ENCODE measurements around the gene HNF1B. TPM values are rescaled to one million over a fixed set of nuclear protein-coding genes. Genes with fewer than 3 reads are reported as not detected.
"Not testable (repeated sequence)": the region's sequence is repeated elsewhere in the genome, so short reads cannot be mapped to it uniquely, and the experiment has no call there.

Gene HNF1B
- total RNA-seq: not detected in 2 replicates

GRCh38 chr17:37744961-37745800 is at the start of gene HNF1B:
Gene HNF1B (minus strand): TSS chr17:37745059. CDS start chr17:37744884, 175 bp downstream.
- no peak for DNase-seq (ENCODE audit: low read depth in 2 of 2)

GRCh38 chr17:37792787-37793186 is 47.9 kb upstream of the HNF1B start:
- DNase-seq (ENCODE audit: low read depth in 2 of 2): peak in 1 of 2 donors; percentile 39

- DNase-seq (ENCODE audit: low read depth in 2 of 2): peak; percentile 4 to 34
These were observed 46.9 kb upstream of the HNF1B start for GRCh38 chr17:37791447-37792399.

- DNase-seq (ENCODE audit: low read depth in 2 of 2): no peak
These were observed 45.1 kb upstream of the HNF1B start for GRCh38 chr17:37789771-37790541.

GRCh38 chr17:37789021-37789565 is 44.2 kb upstream of the HNF1B start:
- DNase-seq (ENCODE audit: low read depth in 2 of 2): no peak

GRCh38 chr17:37788526-37788925 is 43.7 kb upstream of the HNF1B start:
- no peak for DNase-seq (ENCODE audit: low read depth in 2 of 2)

GRCh38 chr17:37787055-37787757 is 42.3 kb upstream of the HNF1B start:
- no peak for DNase-seq (ENCODE audit: low read depth in 2 of 2)

GRCh38 chr17:37786481-37786880 is 41.6 kb upstream of the HNF1B start:
- no peak for DNase-seq (ENCODE audit: low read depth in 2 of 2)

GRCh38 chr17:37782460-37782859 is 37.6 kb upstream of the HNF1B start:
- DNase-seq (ENCODE audit: low read depth in 2 of 2): not testable (repeated sequence)

GRCh38 chr17:37781451-37781850 is 36.6 kb upstream of the HNF1B start:
- DNase-seq (ENCODE audit: low read depth in 2 of 2): no peak

- DNase-seq (ENCODE audit: low read depth in 2 of 2): no peak
These were observed 34.7 kb upstream of the HNF1B start for GRCh38 chr17:37779554-37779953.

- DNase-seq (ENCODE audit: low read depth in 2 of 2): no peak
These were observed 29.6 kb upstream of the HNF1B start for GRCh38 chr17:37774504-37774903.

GRCh38 chr17:37772982-37773381 is 28.1 kb upstream of the HNF1B start:
- no peak for DNase-seq (ENCODE audit: low read depth in 2 of 2)

GRCh38 chr17:37770631-37771518 is 26.0 kb upstream of the HNF1B start:
- peak; percentile 44 to 69 for DNase-seq (ENCODE audit: low read depth in 2 of 2)

GRCh38 chr17:37769050-37769449 is 24.2 kb upstream of the HNF1B start:
- no peak for DNase-seq (ENCODE audit: low read depth in 2 of 2)

GRCh38 chr17:37768438-37768837 is 23.6 kb upstream of the HNF1B start:
- no peak for DNase-seq (ENCODE audit: low read depth in 2 of 2)

- no peak for DNase-seq (ENCODE audit: low read depth in 2 of 2)
These were observed 22.1 kb upstream of the HNF1B start for GRCh38 chr17:37766971-37767370.

- DNase-seq (ENCODE audit: low read depth in 2 of 2): no peak
These were observed 19.5 kb upstream of the HNF1B start for GRCh38 chr17:37764383-37764782.

- no peak for DNase-seq (ENCODE audit: low read depth in 2 of 2)
These were observed 17.8 kb upstream of the HNF1B start for GRCh38 chr17:37762666-37763065.

- no peak for DNase-seq (ENCODE audit: low read depth in 2 of 2)
These were observed 17.1 kb upstream of the HNF1B start for GRCh38 chr17:37761961-37762360.

Data from dermis microvascular lymphatic vessel endothelial cell (primary cell).